CD8-positive, alpha-beta memory T cell (primary cell): ENCODE results near the gene CDCA4. TPM values are rescaled to one million over a fixed set of nuclear protein-coding genes. Genes with fewer than 3 reads are reported as not detected.

ENCODE experiments used
- CTCF ChIA-PET: fragments of 350-600 bp; sonication (Branson Sonifier 250); formaldehyde crosslinking; loops from one replicate; lab custom pipeline; 2021; ENCODE audit warnings: antibody characterized with exemption; lab: Charles Lee
- POLR2A ChIA-PET: fragments of 350-600 bp; sonication (Branson Sonifier 250); formaldehyde crosslinking; loops from one replicate; lab custom pipeline; 2021; ENCODE audit warnings: antibody characterized with exemption; lab: Charles Lee
- DNase-seq, 5 donors: peaks; one replicate each; pipeline versions ENCODE4 v3.0.0 to v3.0.0-alpha.2; 2020 to 2022; ENCODE audit warnings: mixed read lengths in 1 of 5
- H3K27ac ChIP-seq: one replicate; pipeline ENCODE4 v1.7.0; 2013; ENCODE audit warnings: low read depth, mild to moderate bottlenecking, low read length, moderate library complexity
- H3K27me3 ChIP-seq: 2 replicates; pipeline ENCODE4 v1.7.0; 2013; ENCODE audit warnings: low read length, mild to moderate bottlenecking; ENCODE audit not compliant: insufficient read depth, poor library complexity, severe bottlenecking
- H3K36me3 ChIP-seq: 2 replicates; pipeline ENCODE4 v1.7.0; 2013; ENCODE audit warnings: mild to moderate bottlenecking, low read length, moderate library complexity; ENCODE audit not compliant: insufficient read depth
- H3K4me1 ChIP-seq: 2 replicates; pipeline ENCODE4 v1.7.0; 2013; ENCODE audit warnings: mild to moderate bottlenecking, low read length, moderate library complexity; ENCODE audit not compliant: insufficient read depth
- H3K4me3 ChIP-seq: 2 replicates; pipeline ENCODE4 v1.7.0; 2013; ENCODE audit warnings: mild to moderate bottlenecking, low read length
- H3K9me3 ChIP-seq: 2 replicates; pipeline ENCODE4 v1.7.0; 2013; ENCODE audit warnings: mild to moderate bottlenecking, low read length
- H3K27ac Mint-ChIP-seq, 8 donors: one replicate each; pipeline ENCODE4 v1.8.0; 2020 to 2021; ENCODE audit warnings: mixed read lengths in 8 of 8, mild to moderate bottlenecking in 6 of 8, inconsistent platforms in 3 of 8, moderate library complexity in 3 of 8
- H3K27me3 Mint-ChIP-seq, 2 donors: one replicate each; pipeline ENCODE4 v1.8.0; 2020 to 2021; ENCODE audit warnings: mixed read lengths in 2 of 2, mild to moderate bottlenecking in 1 of 2, moderate library complexity in 1 of 2
- H3K36me3 Mint-ChIP-seq, 3 donors: one replicate each; pipeline ENCODE4 v1.8.0; 2020 to 2021; ENCODE audit warnings: mixed read lengths in 3 of 3, inconsistent platforms in 1 of 3, mild to moderate bottlenecking in 1 of 3
- H3K4me1 Mint-ChIP-seq, 3 donors: one replicate each; pipeline ENCODE4 v1.8.0; 2020 to 2021; ENCODE audit warnings: mixed read lengths in 3 of 3, inconsistent platforms in 1 of 3, mild to moderate bottlenecking in 1 of 3
- H3K4me3 Mint-ChIP-seq, 7 donors: one replicate each; pipeline ENCODE4 v1.8.0; 2020 to 2021; ENCODE audit warnings: mixed read lengths in 7 of 7, mild to moderate bottlenecking in 6 of 7, moderate library complexity in 4 of 7, inconsistent platforms in 2 of 7
- H3K9me3 Mint-ChIP-seq, 5 donors: one replicate each; pipeline ENCODE4 v1.8.0; 2020 to 2022; ENCODE audit warnings: mixed read lengths in 5 of 5, mild to moderate bottlenecking in 3 of 5, moderate library complexity in 2 of 5, inconsistent platforms in 1 of 5
- polyA plus RNA-seq: library from polyadenylated mRNA; unstranded; fragments of 300-500 nt; fragmentation: Illumina TruSeq; gene quantifications from one replicate; pipeline ENCODE4 v1.2.3, GENCODE V29; 2021
- total RNA-seq, 2 experiments: library from RNA; stranded (reverse); gene quantifications; one replicate each; pipeline ENCODE4 v1.2.3, GENCODE V29; 2021

The CDCA4 gene
- total and polyA plus RNA-seq, 3 experiments from 2014 or later = 23.8 to 76.7 (median 73.0) TPM

- H3K9me3 ChIP-seq = no peaks in the 10 kb centered on the region
- CTCF ChIA-PET = interaction anchor here (1.3 to 3.7 kb wide), 2 partner anchors 62 to 107 kb away, joined by 4 to 37 read pairs; no protein-coding TSS in a partner anchor
- no peaks in the 10 kb centered on the region for H3K36me3 Mint-ChIP-seq
- no peak for DNase-seq
- H3K9me3 Mint-ChIP-seq = no peaks in the 10 kb centered on the region
- H3K36me3 ChIP-seq = no peaks in the 10 kb centered on the region
- peaks cover 12 to 18% of the 10 kb centered on the region in 2 donors for H3K27me3 Mint-ChIP-seq
- no peak overlapping the region for H3K4me3 ChIP-seq
- H3K4me1 Mint-ChIP-seq = peaks cover 0 to 17% (median 7%) of the 10 kb centered on the region in 3 donors
- H3K27ac Mint-ChIP-seq = peak overlapping the region in 3 of 8 donors; percentile 31 to 77 (median 59)
- H3K27ac ChIP-seq = no peak overlapping the region
- H3K4me3 Mint-ChIP-seq = peak overlapping the region in 3 of 7 donors; percentile 2 to 11 (median 10)
- peaks cover 6% of the 10 kb centered on the region for H3K4me1 ChIP-seq
- H3K27me3 ChIP-seq = peaks cover 6% of the 10 kb centered on the region
- POLR2A ChIA-PET = no interaction called here
These were observed 37.6 kb downstream of the CDCA4 start for GRCh38 chr14:104983231-104983721.

DNA sequence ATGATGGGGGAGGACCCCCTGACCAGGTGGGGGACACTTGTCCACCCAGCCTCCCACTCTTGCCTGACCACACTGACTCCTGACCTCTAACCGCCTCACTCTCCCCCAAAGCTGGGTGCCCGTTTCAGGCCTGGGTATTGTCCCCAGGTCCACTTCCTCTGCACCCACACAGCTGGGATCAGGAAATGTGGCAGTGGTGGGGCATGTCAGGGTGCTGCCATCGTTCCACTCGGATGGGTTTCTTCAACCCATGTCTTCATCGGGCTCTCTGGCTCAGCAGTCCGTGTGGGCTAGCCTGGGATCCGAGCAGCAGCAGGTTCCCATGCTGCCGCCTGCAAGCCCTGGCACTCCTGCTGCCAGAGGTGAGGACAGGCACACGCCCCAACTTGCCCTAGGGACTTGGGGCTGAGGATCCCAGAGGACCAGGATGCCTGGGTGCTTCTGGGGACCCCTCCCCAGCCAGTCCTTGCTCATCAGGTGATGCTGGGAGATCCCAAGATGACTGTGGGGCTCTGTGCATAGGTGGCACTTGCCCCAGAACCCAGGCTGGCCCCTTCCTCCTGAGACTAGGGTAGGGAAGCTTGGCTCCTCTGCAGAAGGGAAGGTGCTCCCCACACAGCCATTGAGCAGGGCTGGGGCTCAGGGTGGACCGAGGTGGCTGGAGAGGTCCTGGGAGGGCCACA is 38.2 kb downstream of the CDCA4 start:
- no peaks in the 10 kb centered on the region for H3K36me3 Mint-ChIP-seq
- peaks cover 2 to 20% (median 7%) of the 10 kb centered on the region in 3 donors for H3K4me1 Mint-ChIP-seq
- POLR2A ChIA-PET = no interaction called here
- no peaks in the 10 kb centered on the region for H3K9me3 ChIP-seq
- peak overlapping the region in 1 of 8 donors; percentile 51 for H3K27ac Mint-ChIP-seq
- no peaks in the 10 kb centered on the region for H3K36me3 ChIP-seq
- H3K4me1 ChIP-seq = peaks cover 8% of the 10 kb centered on the region
- no peaks in the 10 kb centered on the region for H3K9me3 Mint-ChIP-seq
- H3K27me3 Mint-ChIP-seq = peaks cover 14 to 20% of the 10 kb centered on the region in 2 donors
- no peak overlapping the region for H3K4me3 ChIP-seq
- DNase-seq = no peak
- no peak overlapping the region for H3K4me3 Mint-ChIP-seq
- no peak overlapping the region for H3K27ac ChIP-seq
- H3K27me3 ChIP-seq = peaks cover 7% of the 10 kb centered on the region
- CTCF ChIA-PET = interaction anchor here (1.3 to 3.7 kb wide), 2 partner anchors 63 to 108 kb away, joined by 4 to 37 read pairs; no protein-coding TSS in a partner anchor

DNA sequence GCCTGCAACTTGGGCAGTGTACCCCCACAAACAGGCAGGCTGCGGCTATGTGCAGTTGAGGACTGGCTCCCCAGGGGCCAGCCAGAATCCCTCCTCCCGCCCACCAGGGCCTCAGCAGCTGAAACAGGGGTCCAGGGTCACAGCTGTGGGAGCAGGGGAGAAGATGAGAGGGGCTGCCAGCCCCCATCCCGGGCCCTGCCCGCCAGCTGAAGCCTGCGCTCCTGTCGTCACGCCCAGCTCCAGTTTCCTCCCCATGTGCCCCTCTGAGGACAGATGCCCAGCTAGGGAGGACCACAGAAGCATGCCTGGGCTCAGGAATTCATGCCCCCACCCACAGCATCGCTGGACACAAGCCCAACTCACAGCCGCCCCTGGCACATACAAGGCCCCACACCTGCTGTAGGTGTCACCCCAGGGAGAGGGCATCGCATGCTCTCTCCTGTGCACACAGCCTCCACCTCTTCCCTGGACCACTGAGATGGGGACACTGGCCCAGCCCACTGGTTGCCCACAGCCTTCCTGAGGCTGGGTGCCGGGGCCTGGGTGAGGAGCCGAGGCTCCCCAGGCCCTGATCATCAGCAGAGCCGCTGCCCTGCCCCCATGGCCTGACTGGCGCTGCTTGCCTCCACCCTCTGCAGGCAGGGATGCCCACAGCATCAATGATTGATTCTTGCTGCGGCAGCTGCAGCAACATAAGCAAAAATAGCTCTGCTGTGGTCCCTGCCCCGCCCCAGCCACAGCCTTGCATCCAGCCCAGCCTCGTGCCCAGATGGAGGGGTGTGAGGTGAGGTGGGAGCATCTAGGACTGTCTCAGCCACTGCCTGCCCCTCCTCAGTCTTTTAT is 39.0 kb downstream of the CDCA4 start:
- Histone ChIP-seq H3K36me3 (no peaks in the 10 kb centered on the region), H3K27ac (no peak overlapping the region), H3K4me3 (no peak overlapping the region), H3K9me3 (no peaks in the 10 kb centered on the region), H3K4me1 (peaks cover 13% of the 10 kb centered on the region), H3K27me3 (peaks cover 15% of the 10 kb centered on the region)
- POLR2A ChIA-PET = no interaction called here
- Mint-ChIP-seq H3K4me3 (no peak overlapping the region), H3K27ac (peak overlapping the region in 1 of 8 donors; percentile 51), H3K9me3 (no peaks in the 10 kb centered on the region), H3K4me1 (peaks cover 5 to 23% (median 7%) of the 10 kb centered on the region in 3 donors), H3K36me3 (no peaks in the 10 kb centered on the region), H3K27me3 (peaks cover 18 to 23% of the 10 kb centered on the region in 2 donors)
- no peak for DNase-seq
- CTCF ChIA-PET = interaction anchor here (0.7 to 1.7 kb wide), 4 partner anchors 8 to 84 kb away, joined by 3 to 6 read pairs (median 4); partner anchors contain the start of gene GPR132

DNA sequence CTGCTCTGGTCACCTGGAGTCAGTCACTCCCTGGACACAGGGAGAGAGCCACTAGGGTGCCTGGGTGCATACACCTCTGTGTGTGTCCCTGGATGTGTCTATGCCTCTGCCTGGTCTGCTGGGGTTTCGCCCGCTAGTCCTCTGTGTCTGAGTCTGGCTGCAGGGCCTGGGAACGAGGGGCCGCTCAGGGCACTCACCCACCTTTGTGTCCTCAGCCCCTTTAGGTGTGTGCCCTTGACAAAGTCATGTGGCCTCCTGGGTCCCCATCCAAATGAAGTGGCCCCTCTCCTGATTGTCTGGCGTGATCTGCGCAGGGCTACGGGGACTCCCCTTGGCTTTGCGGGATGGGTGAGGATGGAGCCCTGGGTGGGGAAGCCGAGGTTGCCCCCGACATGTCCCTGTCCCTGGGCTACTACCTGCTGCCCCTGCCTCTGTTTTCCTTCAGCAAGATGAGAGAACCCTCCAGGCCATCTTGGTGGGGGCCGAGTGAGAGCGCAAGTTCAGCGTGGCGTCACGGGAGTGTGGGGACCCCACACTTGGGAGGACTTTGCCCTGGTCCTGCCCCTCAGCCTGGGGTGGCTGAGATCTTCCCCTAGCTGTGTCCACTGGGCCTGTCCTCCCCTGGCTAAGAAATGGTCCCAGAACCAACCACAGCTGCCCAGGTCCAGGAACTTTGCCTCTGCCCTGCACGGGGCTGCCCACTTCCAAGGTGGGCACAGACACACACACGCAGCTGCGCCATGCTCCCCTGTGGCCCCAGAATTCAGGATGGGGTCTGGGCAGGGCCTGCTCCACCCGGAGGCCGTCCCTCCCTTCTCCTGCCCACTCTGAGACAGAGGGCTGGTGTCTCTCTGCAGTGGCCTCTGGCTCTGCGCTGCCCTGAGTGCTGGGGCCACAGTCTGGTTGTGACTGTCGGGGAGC is 40.0 kb downstream of the CDCA4 start:
- H3K27me3 Mint-ChIP-seq = peaks cover 20 to 32% of the 10 kb centered on the region in 2 donors
- no peak overlapping the region for H3K4me3 ChIP-seq
- ChIA-PET POLR2A (no interaction called here), CTCF (interaction anchor here (0.7 to 1.7 kb wide), 4 partner anchors 9 to 85 kb away, joined by 3 to 6 read pairs (median 4); partner anchors contain the start of gene GPR132)
- H3K27me3 ChIP-seq = peaks cover 16% of the 10 kb centered on the region
- H3K4me3 Mint-ChIP-seq = no peak overlapping the region
- H3K4me1 ChIP-seq = peaks cover 7% of the 10 kb centered on the region
- DNase-seq = peak in 1 of 5 donors; percentile 38
- peak overlapping the region in 1 of 8 donors; percentile 69 for H3K27ac Mint-ChIP-seq
- no peak overlapping the region for H3K27ac ChIP-seq
- H3K36me3 Mint-ChIP-seq = no peaks in the 10 kb centered on the region
- no peaks in the 10 kb centered on the region for H3K9me3 Mint-ChIP-seq
- peaks cover 8 to 28% (median 11%) of the 10 kb centered on the region in 3 donors for H3K4me1 Mint-ChIP-seq
- H3K36me3 ChIP-seq = no peaks in the 10 kb centered on the region
- no peaks in the 10 kb centered on the region for H3K9me3 ChIP-seq

DNA sequence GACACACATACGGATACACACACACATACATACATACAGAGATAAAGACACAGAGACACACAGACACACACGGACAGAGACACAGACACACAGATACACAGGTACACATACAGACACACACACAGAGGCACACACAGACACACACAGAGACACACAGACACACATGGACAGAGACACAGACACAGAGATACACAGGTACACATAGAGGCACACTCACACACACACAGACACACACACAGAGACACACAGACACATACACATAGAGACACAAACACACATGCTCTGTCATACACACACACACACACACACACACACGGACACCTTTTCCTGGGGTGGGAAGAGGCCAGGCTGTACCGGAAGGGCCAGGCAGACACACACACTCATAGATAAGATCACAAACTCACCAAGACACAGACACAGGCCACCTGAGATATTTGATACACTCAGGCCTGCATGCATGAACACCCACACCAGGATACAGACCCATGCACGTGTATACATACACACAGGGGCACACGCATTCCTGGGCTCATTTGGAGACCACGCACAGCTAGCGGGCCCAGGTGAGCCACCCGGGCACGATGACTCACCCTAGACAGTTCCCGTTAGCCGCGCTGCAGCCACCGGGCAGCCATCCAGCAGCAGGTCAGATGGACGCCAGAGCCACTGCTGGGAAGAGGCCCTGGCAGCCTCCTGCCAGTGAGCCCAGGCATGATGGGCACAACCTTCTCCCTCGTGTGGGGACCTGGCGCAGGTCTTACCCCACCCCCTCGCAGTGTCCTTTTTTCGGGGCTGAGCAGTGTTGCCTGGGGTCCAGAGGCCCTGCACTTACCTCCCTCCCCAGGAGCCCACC is 40.9 kb downstream of the CDCA4 start:
- no peaks in the 10 kb centered on the region for H3K9me3 ChIP-seq
- Mint-ChIP-seq H3K4me1 (peaks cover 8 to 31% (median 11%) of the 10 kb centered on the region in 3 donors), H3K36me3 (no peaks in the 10 kb centered on the region), H3K4me3 (peak overlapping the region in 5 of 7 donors; percentile 2 to 61 (median 27)), H3K27ac (peak overlapping the region in 3 of 8 donors; percentile 2 to 83 (median 12)), H3K9me3 (no peaks in the 10 kb centered on the region), H3K27me3 (peaks cover 19 to 32% of the 10 kb centered on the region in 2 donors)
- no peaks in the 10 kb centered on the region for H3K36me3 ChIP-seq
- no peak overlapping the region for H3K27ac ChIP-seq
- H3K4me1 ChIP-seq = peaks cover 7% of the 10 kb centered on the region
- DNase-seq = no peak
- no peak overlapping the region for H3K4me3 ChIP-seq
- H3K27me3 ChIP-seq = peaks cover 16% of the 10 kb centered on the region
- ChIA-PET CTCF (interaction anchor here (1.1 kb wide), 1 partner anchor 64 kb away, joined by 4 read pairs; no protein-coding TSS in a partner anchor), POLR2A (no interaction called here)

- no peak overlapping the region for H3K4me3 ChIP-seq
- H3K27me3 ChIP-seq = peaks cover 16% of the 10 kb centered on the region
- POLR2A ChIA-PET = no interaction called here
- Mint-ChIP-seq H3K9me3 (no peaks in the 10 kb centered on the region), H3K36me3 (no peaks in the 10 kb centered on the region), H3K4me3 (peak overlapping the region in 6 of 7 donors; percentile 30 to 74 (median 46)), H3K27ac (peak overlapping the region in 3 of 8 donors; percentile 14 to 77 (median 15)), H3K27me3 (peaks cover 22 to 36% of the 10 kb centered on the region in 2 donors), H3K4me1 (peaks cover 5 to 27% (median 11%) of the 10 kb centered on the region in 3 donors)
- DNase-seq = peak in 1 of 5 donors; percentile 45
- no peak overlapping the region for H3K27ac ChIP-seq
- CTCF ChIA-PET = interaction anchor here (1.1 kb wide), 1 partner anchor 65 kb away, joined by 4 read pairs; no protein-coding TSS in a partner anchor
- peaks cover 7% of the 10 kb centered on the region for H3K4me1 ChIP-seq
- H3K36me3 ChIP-seq = no peaks in the 10 kb centered on the region
- no peaks in the 10 kb centered on the region for H3K9me3 ChIP-seq
These were observed 41.9 kb downstream of the CDCA4 start for GRCh38 chr14:104978746-104979691.
